Measurements from ENCODE around the gene TRPM2.
"Not testable (repeated sequence)": the region's sequence is repeated elsewhere in the genome, so short reads cannot be mapped to it uniquely, and the experiment has no call there.

TRPM2 gene

DNA sequence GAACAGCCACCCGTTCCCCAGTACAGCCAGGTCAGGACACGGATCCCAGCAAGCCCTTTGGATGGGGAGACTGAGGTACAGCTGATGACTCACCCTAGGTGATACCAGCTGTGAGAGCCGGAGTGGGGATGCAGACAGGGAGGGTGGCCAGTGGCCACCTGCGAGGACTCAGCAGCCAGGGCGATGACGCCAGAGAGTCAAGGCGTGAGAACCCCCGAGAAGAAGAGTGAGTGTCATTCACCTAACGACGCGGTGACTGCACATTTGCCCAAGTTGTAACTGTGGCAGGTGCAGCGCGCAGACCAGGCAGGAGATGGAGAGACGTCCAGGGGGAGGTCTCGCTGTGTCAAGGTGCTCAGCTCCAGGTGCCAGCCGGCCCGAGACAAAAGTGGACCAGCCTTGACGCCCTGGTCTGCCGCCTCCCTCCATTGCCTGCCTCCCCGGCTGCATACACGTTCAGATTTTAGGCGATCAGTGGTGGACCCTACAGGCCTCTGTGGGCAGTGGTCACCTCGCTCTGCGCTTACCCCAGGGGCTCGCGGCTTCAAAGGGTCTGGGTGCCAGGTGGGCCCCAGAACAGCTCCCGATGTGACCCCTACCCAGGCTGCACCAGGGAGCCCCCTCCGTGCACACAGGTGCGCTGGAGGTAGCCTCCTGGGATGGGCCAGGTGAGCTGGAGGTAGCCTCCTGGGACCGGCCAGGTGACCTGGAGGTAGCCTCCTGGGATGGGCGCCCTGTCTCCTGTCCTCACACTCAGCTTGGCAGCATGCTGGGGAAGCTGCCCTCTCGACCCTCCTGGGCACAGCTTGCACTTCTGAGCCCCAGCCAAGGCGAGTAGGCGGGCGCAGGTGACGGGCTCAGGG lies 113.8 kb downstream of the TRPM2 start:
- no peak for DNase-seq

DNA sequence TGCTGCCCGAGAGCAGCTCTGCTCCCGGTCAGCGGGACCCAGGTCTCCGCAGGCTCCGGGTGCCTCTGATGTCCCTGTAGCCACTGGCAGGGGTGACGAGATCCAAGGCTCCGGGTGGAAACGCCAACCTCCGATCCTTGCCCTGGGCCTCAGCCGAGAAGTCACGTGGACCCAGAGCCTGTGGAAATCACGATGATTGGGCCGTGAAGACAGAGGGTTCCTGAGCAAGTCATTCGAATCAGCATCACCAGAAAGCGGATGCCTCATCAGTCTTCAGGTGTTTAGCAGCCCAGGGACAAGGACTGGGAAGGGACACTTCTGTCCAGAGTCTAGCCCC lies 114.4 kb downstream of the TRPM2 start:
- DNase-seq: no peak

DNA sequence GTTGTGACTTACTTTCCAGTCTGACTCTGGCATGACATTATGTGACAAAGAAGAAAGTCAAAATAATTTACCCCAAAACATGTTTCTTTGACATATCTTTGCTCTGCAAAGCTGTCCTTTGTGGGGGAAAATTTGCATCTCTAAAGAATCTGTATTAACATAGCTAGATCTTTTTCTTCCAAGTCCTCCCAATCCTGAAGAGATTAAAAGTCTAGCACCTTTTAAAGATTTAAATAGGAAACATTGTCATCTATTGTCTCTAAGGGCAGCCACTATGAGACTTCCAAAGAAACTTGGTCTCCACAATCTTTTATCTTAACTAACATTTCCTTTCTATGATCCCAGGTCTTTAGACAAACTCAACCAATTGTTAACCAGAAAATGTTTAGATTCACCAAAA lies 117.9 kb downstream of the TRPM2 start:
- no peak for DNase-seq

DNA sequence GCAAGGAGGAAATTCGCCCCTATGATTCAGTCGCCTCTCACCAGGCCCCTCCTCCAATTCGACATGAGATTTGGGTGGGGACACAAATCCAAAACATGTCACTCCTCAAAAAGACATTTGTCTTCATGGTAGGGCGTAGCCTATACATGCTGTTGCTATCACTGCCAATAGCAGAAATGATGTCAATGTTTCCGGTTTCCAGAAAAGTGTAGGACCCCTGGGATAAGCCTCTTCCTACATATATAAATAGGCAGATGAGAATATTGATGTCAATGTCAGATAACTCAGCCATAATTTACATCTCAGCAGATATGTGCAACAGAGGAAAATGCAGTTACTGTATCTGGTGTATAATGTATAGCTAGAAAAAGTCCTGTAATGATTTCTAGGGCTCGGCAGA lies 118.6 kb downstream of the TRPM2 start:
- no peak for DNase-seq

DNA sequence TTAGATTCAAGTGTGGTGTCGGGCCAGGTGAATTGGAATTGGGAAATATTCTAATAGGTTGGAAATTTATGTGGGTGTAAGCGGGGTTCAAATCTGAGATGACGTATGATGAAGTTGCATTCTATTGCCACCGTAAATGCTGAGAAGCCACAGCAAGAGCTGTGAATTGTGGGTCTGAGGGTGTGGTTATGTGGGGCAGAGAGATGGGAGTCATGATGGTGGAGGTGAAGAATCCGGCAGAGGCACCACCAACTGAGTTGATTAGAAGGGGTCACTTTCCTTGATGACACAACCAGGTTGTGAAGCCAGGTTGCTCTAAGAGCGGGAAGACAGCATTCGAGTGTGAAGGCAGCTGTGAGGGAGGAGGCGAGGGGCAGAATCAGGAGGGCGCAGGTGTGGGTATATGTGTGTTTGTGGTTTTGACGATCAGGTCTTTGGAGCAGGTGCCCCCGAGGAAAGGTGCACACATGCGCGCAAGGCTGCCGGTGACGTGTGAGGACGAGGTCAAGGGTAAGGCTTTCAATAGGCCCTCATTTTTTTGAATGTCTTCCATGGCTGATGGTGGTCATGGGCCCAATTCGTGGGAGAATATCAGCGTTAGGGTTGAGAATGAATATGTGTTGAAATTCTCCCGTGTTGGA lies 120.6 kb downstream of the TRPM2 start:
- no peak for DNase-seq

DNA sequence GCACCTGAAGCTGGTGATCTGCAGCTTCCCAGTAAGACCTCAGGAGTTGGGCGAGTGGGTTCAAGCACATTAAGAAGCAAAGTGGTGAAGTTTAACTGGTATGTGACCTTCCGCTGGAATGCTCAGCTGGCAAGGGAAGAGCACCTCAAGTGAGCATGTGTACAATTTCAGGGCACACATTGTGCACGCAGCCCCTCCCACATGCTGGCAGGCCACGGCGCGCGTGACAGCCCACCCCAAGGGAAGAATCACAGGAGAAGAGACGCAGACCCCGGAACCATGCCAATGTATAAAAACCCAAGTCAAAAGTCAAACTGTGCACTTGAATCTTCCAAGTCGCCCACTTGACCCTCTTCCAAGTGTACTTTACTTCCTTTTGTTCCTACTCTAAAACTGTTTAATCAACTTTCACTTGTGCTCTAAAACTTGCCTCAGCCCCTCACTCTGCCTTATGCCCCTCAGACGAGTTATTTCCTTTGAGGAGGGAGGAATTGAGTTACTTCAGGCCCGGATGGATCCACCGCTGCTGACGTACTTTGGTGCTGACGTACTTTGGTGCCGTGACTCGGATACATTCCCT lies 121.9 kb downstream of the TRPM2 start:
- no peak for DNase-seq

DNA sequence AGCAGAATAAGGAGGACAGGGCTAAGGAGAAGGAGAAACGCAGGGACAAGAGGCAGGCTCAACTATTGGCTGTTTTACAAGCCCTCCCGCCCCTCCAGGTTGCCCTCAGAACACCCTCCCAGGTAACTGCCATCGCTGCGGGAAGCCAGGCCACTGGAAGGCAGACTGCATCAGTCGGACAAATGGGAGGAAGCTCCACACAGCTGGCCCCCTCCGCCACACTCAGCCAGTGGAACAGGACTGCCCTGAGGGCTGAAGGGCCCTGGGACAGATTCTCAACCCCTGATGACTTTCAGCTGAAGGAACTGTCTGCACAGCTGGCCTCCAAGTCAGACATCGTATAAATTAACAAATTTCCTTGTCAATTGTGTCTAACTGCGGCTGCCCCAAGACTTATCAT lies 123.7 kb downstream of the TRPM2 start:
- no peak for DNase-seq

DNA sequence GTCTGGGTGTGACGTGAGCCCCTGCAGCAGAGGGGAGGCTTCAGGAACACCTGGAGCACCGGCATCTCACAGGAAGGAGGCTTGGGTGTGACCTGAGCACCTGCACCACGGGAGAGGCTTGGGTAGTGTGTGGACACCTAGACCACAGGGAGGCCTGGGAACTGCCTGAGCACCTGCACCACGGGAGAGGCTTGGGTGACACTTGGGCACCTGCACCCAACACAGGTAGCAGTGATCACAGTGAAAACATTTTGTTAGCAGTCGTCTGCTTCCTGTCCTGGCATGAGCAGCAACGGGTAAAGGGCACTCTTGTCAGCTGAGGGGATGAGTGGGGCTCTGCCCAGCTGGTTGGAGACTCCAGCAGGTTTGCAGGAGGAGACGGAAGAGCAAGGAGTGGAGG lies 124.3 kb downstream of the TRPM2 start:
- no peak for DNase-seq

DNA sequence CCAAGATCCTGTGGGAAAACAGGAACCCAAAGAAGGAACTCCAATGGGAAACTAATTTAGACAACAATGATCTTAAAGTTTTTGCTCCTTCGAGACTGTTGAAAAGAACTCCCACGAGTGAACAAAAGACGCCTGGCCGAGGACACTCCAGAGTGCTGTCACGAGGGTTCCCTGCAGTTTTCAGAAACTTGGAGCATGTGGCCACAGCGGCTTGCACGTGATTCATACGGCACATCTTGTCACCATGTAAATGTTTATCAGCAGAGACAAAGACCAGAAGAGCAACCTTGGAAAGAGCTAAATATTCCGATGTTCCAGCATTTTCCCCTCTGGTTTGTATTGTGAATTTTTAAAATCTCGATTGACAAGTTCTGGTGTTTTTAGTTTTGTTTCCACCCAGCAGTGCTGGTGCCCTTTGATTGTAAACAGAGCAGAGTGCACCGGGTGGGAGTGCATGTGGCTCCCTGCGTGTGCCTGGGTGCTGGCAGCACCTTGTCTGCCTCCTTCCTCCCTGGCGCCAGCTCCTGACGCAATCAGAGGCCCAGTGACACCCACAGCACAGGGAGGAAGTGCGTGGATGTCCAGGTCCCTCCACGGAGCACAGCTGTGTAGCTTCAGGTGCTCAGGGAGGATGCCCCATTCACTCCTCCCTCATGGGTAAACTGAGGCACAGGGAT lies 124.8 kb downstream of the TRPM2 start:
- DNase-seq: no peak

DNA sequence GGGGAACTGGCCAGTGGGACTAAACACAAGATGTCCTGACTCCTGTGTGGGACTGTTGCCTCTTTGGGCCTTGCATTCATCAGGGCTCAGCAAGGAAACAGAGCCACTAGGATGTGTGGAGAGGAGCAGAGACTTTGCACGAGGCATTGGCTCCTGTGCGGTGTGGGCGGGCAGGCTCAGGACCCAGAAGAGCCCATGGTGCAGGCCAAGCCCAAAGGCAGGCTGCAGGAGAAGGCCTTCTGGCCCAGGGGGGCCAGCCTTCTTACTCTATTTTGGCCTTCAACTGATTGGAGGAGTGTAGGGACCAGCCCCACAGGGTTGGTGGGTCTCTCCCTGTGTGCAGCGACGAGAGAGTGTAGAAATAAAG lies 125.4 kb downstream of the TRPM2 start:
- DNase-seq: no peak

DNA sequence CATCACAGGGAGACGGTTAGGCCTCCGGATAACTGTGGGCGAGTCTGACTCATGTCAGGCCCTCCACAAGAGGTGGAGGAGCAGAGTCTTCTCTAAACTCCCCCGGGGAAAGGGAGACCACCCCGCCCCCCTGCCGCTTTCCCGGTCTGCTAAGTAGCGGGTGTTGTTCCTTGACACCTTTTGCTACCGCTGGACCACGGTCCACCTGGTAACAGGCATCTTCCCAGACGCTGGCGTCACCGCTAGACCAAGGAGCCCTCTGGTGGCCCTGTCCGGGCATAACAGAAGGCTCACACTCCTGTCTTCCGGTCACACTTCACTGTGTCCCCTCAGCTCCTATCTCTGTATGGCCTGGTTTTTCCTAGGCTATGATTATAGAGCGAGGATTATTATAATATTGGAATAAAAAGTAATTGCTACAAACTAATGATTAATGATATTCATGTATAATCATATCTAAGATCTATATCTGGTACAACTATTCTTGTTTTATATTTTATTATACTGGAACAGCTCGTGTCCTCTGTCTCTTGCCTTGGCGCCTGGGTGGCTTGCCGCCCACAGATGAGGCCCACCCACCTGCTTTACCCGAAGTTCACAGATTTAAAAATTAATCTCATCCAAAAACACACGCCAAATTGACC lies 126.3 kb downstream of the TRPM2 start:
- DNase-seq: not testable (repeated sequence)

DNA sequence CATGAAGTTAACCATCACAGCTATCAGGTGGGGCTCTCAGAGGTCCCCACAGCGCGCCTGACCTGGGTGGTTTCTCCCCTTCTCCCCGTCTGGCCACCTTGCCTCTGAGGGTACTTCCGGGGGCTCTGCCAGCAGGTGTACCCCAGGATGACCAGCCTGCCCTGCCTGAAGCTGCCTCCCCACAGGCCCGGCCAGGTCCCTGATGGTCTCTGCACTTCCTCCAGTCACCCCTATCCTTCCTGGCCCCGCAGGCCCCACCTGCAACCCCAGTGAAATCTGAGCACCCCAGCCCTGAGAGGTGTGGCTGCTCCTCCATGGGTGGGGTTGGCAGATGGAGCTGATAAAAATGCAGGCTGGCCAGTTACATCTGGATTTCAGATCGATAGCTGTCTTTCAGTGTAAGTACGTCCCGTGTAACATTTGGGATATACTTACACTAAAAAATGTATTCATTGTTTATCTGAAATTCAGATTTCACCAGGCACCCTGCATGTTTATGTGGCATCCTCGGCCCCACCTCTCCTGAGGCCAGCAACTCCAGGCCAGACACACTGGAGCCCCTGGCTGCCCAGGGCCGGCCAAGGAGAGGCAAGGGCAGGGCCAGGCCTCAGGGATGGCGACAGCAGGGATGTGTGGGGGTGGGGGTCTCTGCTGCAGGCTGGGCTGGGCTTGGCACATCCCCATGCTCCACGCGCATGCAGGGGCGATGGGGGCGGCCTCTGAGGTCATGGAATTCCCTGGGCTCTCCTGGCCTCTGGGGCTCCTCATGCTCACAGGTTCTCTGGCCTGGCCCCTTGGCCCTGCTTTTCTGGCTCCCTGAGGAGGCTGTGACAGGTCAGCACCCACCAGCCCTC lies 127.0 kb downstream of the TRPM2 start:
- no peak for DNase-seq

DNA sequence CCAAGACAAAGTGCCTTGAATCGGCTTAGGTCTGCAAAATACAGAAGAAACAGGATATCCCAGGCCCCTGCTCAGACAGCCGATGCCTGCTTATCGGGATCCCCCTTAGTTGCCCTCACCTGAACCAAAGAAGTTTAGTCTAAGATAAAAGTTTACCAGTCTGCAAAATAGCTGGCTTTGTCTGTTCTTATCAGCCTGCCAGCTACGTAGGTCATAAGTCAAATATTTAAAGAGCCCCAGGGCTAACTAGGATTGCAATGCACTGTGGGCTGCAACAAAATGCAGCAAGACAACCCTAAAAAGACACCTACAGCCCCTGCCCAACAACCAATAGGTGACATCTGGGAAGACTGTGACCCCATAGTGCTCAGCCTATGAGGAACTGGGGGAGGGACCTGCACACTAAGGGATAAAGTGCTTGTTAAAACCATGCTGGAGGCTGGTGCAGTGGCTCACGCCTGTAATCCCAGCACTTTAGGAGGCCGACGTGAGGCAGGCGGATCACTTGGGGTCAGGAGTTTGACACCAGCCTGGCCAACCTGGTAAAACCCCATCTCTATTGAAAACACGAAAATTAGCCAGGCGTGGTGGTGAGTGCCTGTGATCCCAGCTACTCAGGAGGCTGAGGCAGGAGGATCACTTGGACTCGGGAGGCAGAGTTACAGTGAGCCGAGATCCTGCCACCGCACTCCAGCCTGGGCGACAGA lies 129.3 kb downstream of the TRPM2 start:
- no peak for DNase-seq

DNA sequence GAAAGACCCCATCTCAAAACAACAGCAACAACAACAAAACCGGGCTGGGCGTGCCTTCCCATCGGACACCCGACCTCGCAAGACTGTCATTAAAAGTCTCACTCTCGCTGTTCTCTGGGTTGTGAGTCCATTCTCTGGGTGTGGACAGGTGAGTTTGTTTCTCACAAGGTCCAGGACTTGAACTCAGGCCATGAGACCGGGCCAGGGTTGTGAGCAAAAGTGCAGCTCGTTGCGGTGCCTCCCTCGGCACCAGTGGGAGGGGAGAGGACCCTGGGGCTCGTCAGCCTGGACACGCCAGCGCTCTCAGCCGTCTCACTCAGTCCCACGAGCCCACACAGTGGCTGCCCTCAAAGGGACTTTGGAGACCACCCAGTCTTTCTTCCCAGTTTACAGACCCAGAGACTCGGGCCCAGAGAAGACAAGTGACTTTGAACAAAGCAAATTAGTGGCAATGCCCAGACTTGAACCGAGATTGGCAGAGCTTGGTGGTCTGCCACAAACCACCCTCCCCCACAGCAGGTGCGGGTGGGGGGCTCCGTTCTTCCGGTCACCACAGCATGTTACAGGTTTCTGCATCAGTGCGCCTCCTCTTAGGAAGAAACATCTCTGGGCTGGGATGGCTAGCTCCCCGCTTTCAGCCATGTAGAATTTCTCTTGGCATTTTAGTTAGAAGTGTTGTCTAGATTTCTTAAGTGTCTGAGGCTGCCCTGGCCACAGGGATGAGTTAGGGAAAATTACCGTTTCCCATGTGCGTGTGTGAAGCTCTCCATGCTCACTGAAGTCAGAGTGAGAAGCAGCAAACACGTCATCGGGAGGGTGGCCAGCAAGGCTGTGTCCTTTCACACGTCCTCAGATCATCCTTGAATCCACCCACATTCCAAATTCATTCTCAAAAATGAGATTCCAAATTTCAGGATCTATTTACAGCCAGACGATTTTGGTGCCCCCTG lies 130.1 kb downstream of the TRPM2 start:
- no peak for DNase-seq

DNA sequence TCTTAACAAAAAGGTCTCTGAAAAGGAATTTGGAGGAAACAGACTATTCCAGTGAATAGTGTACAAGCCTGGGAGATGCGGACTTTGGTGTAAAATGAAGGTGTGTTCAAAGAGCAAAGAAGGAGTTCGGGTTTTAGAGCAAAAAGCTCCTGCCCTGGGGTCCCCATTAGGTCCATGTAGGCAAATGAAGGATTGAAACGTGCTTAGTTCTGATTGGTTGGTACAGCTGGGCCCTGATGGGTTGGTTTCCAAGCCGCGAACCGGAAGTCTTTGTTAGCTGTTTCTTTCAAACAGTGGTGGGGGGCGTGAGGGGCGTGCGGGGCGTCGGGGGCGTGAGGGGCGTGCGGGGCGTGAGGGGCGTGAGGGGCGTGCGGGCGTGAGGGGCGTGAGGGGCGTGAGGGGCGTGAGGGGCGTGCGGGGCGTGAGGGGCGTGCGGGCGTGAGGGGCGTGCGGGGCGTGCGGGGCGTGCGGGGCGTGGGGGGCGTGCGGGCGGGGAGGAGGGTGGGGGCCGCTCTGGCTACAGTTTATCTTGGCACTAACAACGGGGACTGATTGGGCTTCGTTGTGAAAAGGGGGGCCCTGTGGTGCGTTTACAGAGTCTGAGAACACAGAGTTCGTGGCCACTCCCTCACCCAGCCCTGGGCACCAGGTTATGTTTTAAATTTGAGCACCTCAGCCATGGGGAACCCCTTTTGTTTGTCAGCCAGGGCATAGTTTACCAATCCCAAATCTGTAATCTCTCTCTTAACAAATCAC lies 131.3 kb downstream of the TRPM2 start:
- DNase-seq: no peak

DNA sequence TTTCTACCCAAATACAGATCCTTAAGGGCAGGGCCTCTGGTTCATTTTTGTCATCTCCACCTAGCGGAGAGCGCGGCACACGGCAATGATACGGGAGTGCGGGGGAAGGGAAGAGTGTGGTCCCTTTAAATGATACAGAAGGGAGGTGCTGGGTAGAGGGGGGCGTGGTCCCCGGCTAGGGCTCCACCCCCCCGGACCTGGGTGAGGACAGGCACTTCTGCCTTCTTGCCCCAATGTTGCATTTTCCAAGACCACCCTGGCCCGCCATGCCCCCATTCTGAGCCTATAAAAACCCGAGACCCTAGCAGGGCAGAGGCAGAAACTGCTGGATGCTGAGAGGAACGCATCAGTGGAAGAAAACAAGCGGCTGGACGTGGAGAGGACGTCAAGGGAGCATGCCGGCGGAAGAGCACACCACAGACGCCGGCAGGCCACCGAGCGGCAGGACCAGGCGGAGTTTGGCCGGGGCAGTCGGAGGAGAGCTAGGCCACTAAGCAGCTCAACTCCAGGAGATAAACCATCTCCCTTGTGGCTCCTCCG lies 131.9 kb downstream of the TRPM2 start:
- DNase-seq: peak; percentile 31

DNA sequence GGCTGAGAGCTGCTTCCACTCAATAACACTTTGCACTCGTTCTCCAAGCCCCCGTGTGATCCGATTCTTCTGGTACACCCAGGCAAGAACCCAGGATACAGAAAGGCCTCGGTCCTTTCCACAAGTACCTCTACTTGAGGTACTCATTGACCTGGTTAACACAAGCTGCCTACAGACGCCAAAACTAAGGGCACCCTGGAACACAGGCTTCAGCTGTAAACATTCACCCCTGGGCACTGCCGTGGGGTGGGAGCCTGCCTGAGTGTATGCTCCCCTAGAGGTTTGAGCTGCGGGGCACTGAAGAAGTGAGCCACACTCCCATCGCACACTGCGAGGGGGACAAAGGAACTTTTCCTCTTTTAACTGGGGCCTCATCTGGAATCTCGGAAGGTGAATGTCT lies 132.4 kb downstream of the TRPM2 start:
- DNase-seq: no peak

DNA sequence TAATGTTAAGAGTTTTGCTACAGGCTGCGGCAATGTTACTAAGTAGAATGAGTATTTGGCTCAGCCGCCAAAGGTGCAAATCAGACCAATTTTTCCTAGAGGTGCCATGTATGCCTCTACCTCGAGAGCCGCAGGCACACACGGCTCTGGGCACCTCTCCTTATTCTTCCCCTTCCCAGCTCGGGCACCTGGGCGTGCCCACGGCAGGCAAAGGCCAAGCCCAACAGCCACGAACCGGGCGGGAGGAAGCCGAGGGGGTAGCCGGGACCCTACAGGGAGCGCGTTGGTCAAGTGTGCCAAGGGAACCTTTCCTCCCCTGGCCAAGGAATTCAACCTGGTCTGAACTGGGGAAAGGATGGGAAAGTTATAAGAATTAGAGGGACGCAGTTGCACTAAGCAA lies 132.9 kb downstream of the TRPM2 start:
- no peak for DNase-seq

DNA sequence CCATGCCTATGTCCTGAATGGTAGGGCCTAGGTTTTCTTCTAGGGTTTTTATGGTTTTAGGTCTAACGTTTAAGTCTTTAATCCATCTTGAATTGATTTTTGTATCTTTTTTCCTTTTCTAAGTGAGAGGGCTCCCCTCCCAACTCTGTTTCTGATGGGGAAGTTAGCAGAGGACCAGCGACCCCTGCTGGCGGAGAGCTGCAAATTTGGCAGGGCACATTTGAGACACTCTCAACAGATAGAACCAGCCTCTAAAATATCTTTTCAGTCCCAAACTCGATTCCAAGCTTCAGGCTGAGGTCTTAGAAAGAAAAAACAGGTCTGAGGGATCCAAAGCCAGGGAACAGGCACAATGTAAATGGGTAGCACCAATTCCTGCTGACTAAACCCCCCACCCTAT lies 134.4 kb downstream of the TRPM2 start:
- DNase-seq: no peak
